Skeletal muscle cell (primary cell): Measurements from ENCODE around the gene ROBO1.
"Not testable (repeated sequence)": the region's sequence is repeated elsewhere in the genome, so short reads cannot be mapped to it uniquely, and the experiment has no call there.

Source experiments
- DNase-seq: peaks from one replicate; pipeline ENCODE4 v3.0.0-alpha.2; 2010; ENCODE audit warnings: low read depth
- H3K4me3 ChIP-seq: 2 replicates; pipeline ENCODE4 v1.5.1; 2011; ENCODE audit warnings: low read depth, mild to moderate bottlenecking, control low read depth, low read length, moderate library complexity

Gene ROBO1

DNA sequence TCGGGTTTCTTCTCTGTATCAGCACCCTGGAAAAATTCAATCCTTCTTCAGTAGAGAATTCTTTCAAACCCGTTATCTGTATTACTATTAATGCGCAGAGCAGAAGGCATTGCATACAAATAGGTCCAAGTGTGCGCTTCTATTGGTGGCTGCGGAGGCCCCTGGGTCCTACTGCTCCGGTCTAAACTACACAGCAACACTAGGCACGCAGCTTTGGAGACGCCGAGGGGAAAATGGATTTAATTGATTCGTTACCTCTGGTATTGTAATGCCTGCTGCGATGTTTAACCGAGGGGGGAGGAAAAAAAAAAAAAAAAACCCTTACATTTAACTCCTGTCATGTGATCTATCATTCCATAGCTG lies at the start of gene ROBO1:
ROBO1 (minus strand) TSS at position 94 of the 363 bp plus-strand sequence.
- DNase-seq: no peak
- peak within 1 kb of the TSS; percentile 32 for H3K4me3 ChIP-seq

DNA sequence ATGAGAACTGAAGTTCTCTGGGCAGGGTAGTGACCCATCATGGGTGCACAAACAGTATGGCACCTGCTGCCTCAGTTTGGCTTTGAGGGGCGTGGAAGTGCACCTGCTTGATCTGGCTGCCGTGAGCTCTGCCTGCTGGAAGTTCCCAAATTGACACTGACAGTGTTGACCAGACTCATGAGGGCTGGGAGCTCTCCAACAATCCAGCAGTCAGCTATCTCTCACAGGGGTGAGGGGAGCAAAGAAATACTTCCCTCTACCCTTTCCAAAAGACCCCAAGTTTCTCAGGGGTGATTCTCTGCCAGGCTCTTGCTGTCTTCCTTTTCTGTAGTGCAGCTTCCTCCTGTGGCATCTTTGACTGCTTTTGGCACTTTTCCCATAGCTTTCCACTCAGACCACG lies 49.4 kb upstream of the ROBO1 start:
- H3K4me3 ChIP-seq: no peak overlapping the region
- DNase-seq: no peak

DNA sequence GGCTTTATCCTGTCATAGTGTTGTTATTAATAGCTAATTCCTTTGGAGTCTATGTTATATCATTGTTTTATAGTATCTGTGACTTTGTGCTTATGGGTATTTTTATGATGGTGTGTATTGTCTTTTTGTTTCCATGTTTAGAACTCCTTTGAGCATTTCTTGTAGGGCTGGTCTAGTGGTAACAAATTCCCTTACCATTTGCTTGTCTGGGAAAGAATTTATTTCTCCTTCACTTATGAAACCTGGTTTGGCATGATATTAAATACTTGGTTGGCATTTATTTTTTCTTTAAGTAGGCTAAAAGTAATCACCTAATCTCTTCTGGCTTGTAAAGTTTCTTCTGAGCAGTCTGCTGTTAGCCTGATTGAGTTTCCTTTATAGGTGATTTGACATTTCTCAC lies 47.7 kb upstream of the ROBO1 start:
- H3K4me3 ChIP-seq: no peak overlapping the region
- DNase-seq: no peak

DNA sequence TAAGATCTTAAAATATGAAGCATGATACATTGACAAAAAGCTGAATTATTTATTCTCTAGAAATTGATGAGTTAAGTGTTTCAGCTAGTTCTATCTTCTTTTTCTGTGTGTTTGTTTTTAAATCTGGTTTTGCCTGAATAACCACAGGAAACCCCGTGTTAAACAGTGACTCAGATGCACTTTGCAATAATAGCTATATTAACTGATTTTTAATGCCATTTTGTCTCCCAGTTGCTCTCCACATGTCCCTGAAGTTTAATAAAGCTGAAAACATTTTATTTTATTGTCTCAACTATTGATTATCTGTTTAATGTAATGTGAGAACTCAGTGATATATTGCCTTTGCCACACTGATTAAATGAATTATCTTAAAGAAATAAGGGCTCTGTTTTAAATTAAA lies 42.8 kb upstream of the ROBO1 start:
- DNase-seq: no peak
- H3K4me3 ChIP-seq: no peak overlapping the region

DNA sequence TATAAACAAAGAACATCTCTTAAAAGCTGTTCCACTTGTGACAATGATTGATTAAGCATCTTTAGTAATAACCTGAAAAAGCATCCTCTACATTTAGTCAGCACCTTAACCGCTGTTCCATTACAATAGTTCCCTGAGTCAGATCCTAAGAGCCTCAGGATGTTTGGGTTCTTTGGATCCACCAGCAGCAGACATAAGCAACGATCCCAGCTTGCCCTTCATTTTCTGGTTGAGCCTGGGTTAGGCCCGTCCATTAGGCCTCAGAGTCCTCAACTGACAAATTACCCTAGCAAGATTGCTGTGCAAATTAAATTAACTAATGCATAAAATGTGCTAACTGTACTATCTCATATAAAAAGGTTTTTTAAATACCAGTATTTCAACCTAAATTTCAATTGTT lies 42.3 kb upstream of the ROBO1 start:
- no peak overlapping the region for H3K4me3 ChIP-seq
- DNase-seq: no peak

DNA sequence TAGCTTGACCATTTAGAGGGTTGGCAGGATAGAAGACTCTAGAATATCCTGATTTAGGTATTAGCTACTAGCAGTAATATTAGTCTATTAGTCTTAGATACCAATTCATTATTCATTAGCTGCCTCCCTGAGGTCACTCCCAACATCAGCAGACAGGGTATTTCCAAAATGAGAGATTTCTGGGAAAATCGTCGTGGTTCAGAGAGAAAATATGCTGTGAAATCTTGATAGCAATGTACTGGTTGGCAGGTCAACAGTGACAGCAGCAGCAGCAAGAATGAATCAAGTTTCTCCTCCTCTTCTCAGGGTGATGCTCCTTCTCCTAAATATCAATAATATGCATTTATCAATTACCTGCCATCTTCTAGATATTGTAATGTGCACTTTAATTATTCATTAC lies 41.3 kb upstream of the ROBO1 start:
- no peak overlapping the region for H3K4me3 ChIP-seq
- DNase-seq: no peak

DNA sequence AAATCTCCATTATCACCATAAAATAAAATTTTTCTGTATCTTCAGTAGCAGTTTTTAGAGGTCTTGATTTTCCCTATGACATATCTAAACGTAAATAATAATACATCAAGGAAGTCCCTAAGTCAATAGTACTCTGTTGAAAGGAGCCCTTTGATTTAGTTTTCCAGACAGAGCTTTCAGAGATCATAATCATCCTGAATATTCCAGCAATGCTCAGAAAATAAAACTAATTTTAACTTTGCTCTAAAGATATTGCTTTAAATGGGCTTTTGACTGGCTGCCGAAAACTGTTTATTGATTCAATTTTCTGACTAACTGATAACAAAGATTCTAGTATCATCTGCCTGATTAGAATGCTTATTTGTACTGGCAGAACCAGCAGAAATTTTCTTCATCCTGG lies 40.7 kb upstream of the ROBO1 start:
- no peak for DNase-seq
- no peak overlapping the region for H3K4me3 ChIP-seq

DNA sequence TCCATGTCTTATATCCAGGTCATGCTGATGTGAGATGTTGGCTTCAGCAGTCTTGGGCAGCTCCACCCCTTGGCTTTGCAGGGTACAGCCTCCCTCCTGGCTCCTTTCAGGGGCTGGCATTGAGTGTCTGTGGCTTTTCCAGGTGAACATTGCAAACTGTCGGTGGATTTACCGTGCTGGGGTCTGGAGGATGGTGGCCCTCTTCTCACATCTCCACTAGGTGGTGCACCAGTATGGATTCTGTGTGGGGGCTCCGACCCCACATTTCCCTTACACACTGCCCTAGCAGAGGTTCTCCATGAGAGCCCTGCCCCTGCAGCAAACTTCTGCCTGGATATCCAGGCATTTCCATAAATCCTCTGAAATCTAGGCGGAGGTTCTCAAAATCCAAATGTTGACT lies 22.4 kb upstream of the ROBO1 start:
- not testable (repeated sequence) for H3K4me3 ChIP-seq

DNA sequence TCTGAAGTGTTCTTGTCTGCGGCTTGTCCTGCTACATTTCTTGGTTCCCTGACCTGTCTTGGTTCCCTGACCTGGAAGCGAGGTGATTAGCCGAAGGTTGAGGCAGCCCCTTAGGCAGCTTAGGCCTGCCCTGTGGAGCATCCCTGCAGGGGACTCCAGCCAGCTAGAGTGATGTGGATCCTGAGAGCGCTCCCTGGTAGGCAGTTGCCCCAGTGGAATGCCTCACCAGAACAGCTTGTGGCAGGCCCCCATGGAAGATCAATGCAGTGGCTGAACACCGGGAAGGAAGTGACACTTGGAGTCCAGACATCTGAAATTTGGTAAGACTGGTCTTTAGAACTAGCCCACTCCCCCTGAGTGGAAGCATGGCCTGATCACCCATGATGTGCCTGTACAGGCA lies 5.5 kb upstream of the ROBO1 start:
- no peak for DNase-seq
- no peak overlapping the region for H3K4me3 ChIP-seq

More for the DNA sequence above, 22.4 kb upstream of the ROBO1 start:
- DNase-seq: not testable (repeated sequence)

DNA sequence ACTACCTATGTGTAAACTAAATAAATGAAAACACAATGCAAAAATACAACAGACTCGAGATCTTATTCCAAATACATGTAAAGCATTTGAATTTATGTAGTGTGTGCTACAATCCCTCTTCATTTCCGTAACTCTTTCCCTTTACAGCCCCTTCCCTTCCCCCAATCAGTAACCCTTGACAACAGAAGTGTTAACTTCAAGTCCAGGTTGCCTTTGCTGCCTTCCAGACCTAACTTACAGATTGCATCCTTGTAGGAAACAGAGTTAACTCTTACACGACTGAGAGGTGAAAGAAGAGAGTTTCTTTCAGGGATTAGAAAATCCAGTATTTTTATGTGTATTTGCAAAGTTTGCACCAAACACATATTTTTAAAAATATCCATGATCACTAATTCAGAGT lies 1.4 kb upstream of the ROBO1 start:
- no peak for DNase-seq
- H3K4me3 ChIP-seq: no peak overlapping the region

DNA sequence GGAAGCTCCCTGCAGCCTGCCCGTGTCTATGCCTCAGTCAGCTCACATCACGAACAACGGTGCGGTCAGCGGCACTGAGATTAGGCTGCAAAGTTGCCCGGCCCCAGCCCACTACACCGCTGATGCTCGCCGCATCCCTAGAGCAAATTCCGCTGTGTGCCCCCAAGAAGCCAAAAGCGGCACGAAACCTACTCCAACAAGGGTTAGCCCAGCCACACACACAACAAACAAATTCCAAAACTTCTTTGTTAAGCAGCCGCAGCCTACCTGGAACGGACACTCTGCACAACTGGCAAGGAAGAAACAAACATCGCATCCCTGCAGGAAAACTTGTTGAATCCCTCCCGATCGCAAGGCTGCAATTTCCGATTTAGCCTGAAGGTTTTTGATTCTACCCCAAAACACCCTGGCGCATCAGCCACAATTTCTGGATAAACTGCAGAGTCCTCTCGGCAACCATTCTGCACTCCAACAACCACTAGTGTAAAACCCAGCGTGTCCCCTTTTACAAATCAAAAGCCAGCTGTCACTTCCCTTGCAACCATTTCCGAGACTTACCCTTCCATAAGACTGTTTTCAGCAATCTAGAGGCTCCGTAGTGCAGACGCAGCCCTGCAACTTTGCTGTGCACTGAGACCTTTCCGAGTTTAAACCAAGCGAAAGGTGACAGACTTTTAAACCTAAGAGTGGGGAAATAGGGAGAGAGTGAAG lies 449 bp downstream of the ROBO1 start:
- peak overlapping the region; percentile 32 for H3K4me3 ChIP-seq
- no peak for DNase-seq

DNA sequence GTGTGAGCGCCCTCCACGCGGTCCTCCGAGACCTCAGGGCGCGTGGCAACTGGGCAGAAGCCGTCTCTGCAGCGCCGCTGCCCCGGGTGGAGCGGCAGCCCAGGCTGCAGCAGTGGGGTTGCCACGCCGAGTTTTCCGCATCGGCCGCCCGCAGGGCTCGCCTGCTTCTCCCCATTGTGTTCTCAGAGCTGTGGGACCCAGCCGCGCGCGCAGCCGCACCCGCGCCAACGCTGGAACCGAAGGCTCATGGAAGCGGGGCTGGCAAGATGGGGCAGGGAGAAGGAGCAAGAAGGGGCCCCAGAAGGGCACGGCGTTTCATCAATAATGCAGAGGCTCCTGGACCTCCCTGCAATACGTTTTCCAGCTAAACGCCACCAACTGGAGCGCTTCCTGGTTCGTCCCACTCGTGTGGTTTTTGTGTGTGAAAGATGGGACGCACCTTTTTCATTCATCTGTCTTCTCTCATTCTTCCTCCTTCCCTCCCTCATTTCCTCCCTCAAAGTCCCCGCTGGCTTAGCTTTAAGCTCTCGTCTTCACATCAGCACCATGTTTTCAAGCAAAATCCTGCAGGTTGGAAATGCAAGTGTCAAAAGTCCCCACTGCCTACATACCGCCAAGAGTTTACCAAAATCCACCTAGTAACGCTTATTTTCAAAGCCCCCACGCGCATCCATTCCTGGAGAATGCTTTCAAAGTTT lies 1.2 kb downstream of the ROBO1 start:
- DNase-seq: no peak
- H3K4me3 ChIP-seq: peak overlapping the region; percentile 32

DNA sequence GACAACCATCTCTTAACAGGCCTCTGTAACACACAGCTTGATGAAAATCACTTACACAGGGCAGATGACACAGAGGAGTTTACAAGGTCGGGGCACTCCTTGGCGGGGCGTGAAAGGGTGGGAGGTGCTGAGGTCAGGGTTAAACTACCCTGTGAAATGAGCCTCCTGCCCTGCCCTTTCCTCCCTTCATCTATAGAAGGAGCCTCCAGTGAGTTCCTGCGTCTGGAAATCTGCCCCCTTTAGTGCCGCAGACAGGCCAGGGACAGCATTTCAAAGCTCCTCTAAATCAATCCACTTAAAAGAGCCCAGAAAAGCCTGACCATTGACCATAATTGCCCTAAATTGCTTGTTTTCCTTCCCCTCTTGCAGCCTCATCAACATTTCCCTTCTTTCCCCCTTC lies 1.9 kb downstream of the ROBO1 start:
- DNase-seq: no peak
- no peak overlapping the region for H3K4me3 ChIP-seq

DNA sequence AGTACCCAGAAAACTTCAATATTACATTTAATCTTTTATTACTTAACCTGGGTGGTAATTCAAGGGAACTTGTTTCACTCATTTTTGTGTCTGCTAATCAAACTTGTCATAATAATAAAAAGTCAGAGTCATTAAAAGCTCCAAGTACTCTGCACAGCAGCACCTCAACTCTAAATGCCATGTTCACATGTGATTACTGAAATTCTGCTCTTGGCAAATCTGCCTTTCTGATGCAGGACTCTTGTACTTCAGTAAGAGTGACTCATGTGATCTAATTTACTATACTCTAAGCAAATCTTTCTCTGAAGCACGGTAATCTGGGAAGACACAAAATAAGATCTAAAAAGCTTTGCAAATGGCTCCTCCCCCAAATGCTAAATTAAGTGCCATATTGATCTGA lies 6.4 kb downstream of the ROBO1 start:
- no peak for DNase-seq
- H3K4me3 ChIP-seq: no peak overlapping the region

DNA sequence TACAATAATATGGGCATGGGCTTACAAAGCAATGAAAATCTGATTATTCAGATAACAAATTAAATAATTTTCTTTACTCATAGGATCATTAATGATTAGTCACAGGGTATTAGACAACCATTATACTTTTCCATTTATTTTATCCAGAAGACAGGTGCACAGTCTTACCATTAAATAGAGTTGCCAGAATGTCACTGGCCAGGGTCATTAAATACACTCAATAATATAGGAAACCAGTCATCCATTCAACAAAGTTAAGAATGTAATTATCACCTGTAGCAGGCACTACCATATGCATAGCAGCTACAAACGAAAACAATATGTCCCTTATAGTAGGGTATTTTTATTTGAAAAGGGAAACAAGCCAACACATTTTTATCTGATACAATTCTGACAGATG lies 16.1 kb downstream of the ROBO1 start:
- DNase-seq: no peak
- H3K4me3 ChIP-seq: no peak overlapping the region

DNA sequence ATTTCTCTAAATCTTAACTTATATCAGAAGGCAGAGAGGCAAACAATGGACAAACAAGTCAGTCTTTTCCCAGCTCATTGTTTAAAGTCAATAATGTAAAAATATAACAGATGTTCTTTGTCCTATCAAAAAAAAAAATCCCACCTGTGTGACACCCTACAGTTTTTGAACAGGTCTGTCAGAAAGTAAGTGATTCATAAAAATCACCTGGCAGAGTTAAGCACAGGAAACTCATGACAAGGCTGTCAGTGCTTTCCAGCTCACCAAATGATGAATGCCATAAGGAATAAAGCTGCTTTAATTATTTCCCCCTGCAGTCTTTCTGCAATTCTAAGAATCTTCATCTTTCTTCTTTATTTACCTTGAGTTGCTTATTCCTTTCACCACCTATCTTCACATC lies 30.3 kb downstream of the ROBO1 start:
- H3K4me3 ChIP-seq: no peak overlapping the region
- no peak for DNase-seq

DNA sequence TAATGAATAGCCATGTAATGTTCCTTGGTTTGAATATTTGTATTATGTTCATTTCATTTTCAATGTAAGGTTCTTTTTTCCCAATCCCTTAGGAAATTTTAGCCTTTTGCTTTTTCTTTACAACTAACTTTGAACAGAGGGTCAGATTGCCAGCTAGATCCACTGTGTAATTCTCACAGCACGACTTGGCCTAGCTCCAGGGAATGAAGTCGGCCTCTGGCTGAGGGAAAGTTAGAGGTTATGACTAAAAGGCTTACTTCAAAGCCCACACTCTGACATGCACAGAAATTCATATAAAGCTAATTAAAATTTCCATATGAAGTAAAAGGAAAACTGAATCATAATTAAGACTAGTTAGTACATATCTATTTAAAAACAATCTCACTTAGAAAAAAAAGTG lies 38.7 kb downstream of the ROBO1 start:
- peak; percentile 0 for DNase-seq
- H3K4me3 ChIP-seq: no peak overlapping the region

DNA sequence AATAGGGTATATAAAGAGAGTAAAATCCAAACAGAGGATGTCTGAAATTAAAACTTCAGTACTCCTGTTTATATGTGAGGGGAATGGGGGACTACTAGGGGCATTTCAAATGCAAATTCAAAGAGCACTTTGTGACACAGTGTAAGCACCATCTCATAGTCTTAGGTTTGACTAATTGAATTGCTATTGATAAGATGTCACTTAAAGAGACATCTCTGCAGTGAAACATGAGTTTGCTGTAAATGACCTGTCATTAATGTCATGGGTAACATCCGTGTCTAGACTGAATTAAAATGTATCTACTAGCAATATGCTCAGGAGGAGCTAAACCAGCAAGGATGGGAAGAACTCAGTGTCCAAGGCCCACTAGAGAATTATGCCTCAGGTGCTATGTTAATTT lies 41.0 kb downstream of the ROBO1 start:
- no peak for DNase-seq
- no peak overlapping the region for H3K4me3 ChIP-seq

DNA sequence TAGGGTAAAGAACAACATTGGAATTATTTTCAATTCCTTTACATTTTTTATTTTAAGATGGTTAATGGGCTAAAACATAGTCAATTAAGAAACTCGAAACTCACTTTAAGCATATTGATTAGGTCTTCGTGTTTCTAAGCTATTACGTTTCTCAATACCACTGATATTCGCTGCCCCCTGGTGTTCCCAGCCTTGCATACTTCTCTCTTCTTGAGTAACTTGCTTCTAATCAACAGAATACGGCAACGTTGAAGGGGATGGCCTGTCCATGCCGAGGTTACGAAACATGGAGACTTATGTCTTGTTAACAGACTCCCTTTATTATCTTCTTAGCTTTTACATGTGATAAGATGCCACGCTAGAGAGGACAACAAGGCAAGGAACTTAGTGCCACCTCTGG lies 43.6 kb downstream of the ROBO1 start:
- no peak overlapping the region for H3K4me3 ChIP-seq
- DNase-seq: no peak

DNA sequence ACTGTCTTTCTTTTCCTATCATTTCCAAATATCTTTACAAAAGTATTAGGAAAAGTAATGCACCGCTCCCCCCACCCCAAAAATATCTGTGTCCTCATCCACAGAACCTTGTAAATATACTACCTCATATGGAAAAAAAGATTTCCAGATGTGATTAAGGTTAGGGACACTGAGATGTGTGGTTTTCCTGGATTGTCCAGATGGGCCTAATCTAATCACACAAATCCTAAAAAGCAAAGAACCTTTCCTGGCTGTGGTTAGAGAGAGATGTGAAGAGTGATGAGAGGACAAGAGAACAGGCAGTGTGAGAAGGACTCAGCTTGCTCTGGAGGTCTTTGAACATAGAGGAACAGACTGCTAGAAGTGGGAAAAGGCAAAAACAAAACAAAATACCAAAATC lies 77.7 kb downstream of the ROBO1 start:
- DNase-seq: no peak
- H3K4me3 ChIP-seq: no peak overlapping the region

DNA sequence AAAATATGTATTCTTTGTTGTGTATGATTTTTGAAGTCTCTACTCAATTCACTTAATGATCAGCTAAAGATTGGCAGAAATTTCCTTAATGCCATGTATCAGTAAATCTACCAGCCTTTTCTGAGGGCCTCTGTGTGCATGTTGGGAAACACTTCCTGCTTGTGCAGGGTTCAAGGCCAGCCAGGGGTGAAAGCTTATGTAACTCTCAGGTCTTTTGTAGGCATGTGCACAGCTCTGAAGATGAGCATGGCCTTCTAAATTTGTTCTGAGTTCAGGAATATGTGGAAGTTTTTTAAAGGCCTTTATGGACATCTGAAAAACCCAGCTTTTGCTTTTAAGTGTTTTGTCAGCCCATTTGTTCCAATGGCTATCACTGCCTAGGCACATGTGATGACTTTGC lies 82.7 kb downstream of the ROBO1 start:
- no peak for DNase-seq
- H3K4me3 ChIP-seq: no peak overlapping the region
